ENCODE measurements around the gene PDE8B.

- TF ChIP-seq, protein P1, sequence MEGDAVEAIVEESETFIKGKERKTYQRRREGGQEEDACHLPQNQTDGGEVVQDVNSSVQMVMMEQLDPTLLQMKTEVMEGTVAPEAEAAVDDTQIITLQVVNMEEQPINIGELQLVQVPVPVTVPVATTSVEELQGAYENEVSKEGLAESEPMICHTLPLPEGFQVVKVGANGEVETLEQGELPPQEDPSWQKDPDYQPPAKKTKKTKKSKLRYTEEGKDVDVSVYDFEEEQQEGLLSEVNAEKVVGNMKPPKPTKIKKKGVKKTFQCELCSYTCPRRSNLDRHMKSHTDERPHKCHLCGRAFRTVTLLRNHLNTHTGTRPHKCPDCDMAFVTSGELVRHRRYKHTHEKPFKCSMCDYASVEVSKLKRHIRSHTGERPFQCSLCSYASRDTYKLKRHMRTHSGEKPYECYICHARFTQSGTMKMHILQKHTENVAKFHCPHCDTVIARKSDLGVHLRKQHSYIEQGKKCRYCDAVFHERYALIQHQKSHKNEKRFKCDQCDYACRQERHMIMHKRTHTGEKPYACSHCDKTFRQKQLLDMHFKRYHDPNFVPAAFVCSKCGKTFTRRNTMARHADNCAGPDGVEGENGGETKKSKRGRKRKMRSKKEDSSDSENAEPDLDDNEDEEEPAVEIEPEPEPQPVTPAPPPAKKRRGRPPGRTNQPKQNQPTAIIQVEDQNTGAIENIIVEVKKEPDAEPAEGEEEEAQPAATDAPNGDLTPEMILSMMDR (IDR thresholded peaks at IDR 0.05): no peak
- TF ChIP-seq POLR2A (IDR thresholded peaks at IDR 0.05): no peak
Observed at GRCh38 chr5:77448831-77449230, 238.4 kb downstream of the PDE8B start.

Data from esophagus squamous epithelium (tissue), 4 donors.